HS-5 (cell line): ENCODE measurements around the gene TYSND1.
"Not testable (repeated sequence)": the region's sequence is repeated elsewhere in the genome, so short reads cannot be mapped to it uniquely, and the experiment has no call there.

Experiments
- DNase-seq: peaks from one replicate; pipeline ENCODE4 v3.0.0-alpha.2; 2012; ENCODE audit warnings: low read depth

TYSND1 gene

GRCh38 chr10:70132098-70133029, 14.1 kb downstream of the TYSND1 start, which contains the start of gene AIFM2:
Gene AIFM2 (minus strand): TSS chr10:70132825. CDS start chr10:70124084, 8,741 bp downstream.
- no peak for DNase-seq

GRCh38 chr10:70131560-70131937, 15.0 kb downstream of the TYSND1 start:
- no peak for DNase-seq

GRCh38 chr10:70130878-70131559, 15.5 kb downstream of the TYSND1 start:
- DNase-seq, result no peak

- no peak for DNase-seq
These were observed 19.7 kb downstream of the TYSND1 start for GRCh38 chr10:70126700-70127395.

- DNase-seq, result no peak
These were observed 20.5 kb downstream of the TYSND1 start for GRCh38 chr10:70125918-70126552.

GRCh38 chr10:70124918-70125317, 21.6 kb downstream of the TYSND1 start:
- no peak for DNase-seq

GRCh38 chr10:70124415-70124814, 22.1 kb downstream of the TYSND1 start:
- DNase-seq, result no peak

- DNase-seq, result no peak
These were observed 22.7 kb downstream of the TYSND1 start for GRCh38 chr10:70123817-70124216.

GRCh38 chr10:70123166-70123565, 23.3 kb downstream of the TYSND1 start:
- DNase-seq, result not testable (repeated sequence)

GRCh38 chr10:70122742-70123141, 23.8 kb downstream of the TYSND1 start:
- DNase-seq, result no peak

- DNase-seq, result no peak
These were observed 25.1 kb downstream of the TYSND1 start for GRCh38 chr10:70121281-70121949.

GRCh38 chr10:70120417-70120816, 26.1 kb downstream of the TYSND1 start:
- DNase-seq, result no peak

- DNase-seq, result no peak
These were observed 26.9 kb downstream of the TYSND1 start for GRCh38 chr10:70119623-70120022.

GRCh38 chr10:70119197-70119596, 27.3 kb downstream of the TYSND1 start:
- DNase-seq, result no peak

- no peak for DNase-seq
These were observed 28.3 kb downstream of the TYSND1 start for GRCh38 chr10:70118196-70118595.

- no peak for DNase-seq
These were observed 28.9 kb downstream of the TYSND1 start for GRCh38 chr10:70117646-70118045.

GRCh38 chr10:70115948-70116682, 30.4 kb downstream of the TYSND1 start:
- DNase-seq, result no peak

GRCh38 chr10:70114902-70115301, 31.6 kb downstream of the TYSND1 start:
- no peak for DNase-seq

- no peak for DNase-seq
These were observed 34.4 kb downstream of the TYSND1 start for GRCh38 chr10:70112071-70112470.

GRCh38 chr10:70111496-70111895, 35.0 kb downstream of the TYSND1 start:
- DNase-seq, result no peak
